Measurements from ENCODE around the gene DENND4C.

DNA sequence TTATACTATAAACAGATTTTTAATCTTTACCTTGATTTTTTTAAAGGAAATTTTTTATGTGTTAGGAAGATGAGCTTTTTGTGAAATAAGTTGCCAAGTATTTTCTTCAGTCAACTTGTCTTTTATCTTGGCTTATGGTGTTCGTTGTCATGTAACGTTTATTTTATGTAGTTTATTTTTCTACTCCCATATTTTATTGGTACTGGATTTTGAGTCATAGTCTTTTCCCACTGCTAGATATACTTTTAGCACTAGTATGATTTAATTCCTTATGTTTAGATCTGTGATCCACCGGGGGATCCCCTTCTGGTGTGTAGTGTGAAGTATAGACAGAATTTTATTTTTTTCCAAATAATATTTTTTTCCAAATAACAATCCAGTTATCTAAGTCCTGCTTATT, 54.2 kb downstream of the DENND4C start:
- TF ChIP-seq, protein P1, sequence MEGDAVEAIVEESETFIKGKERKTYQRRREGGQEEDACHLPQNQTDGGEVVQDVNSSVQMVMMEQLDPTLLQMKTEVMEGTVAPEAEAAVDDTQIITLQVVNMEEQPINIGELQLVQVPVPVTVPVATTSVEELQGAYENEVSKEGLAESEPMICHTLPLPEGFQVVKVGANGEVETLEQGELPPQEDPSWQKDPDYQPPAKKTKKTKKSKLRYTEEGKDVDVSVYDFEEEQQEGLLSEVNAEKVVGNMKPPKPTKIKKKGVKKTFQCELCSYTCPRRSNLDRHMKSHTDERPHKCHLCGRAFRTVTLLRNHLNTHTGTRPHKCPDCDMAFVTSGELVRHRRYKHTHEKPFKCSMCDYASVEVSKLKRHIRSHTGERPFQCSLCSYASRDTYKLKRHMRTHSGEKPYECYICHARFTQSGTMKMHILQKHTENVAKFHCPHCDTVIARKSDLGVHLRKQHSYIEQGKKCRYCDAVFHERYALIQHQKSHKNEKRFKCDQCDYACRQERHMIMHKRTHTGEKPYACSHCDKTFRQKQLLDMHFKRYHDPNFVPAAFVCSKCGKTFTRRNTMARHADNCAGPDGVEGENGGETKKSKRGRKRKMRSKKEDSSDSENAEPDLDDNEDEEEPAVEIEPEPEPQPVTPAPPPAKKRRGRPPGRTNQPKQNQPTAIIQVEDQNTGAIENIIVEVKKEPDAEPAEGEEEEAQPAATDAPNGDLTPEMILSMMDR (IDR thresholded peaks at IDR 0.05): no peak
- no peak for TF ChIP-seq POLR2A (IDR thresholded peaks at IDR 0.05)
- no peak for TF ChIP-seq EP300 (IDR thresholded peaks at IDR 0.05; ENCODE audit: low read depth)

All from transverse colon (tissue), 3 donors.